SK-N-SH treated with all-trans-retinoic acid at 6 μM for 48 hours (cell line): ENCODE data around the gene IRS2.

Experiments
- ATAC-seq: fragments of 200-7000 bp; cut with Tn5 transposase; 3 replicates; pipeline ENCODE4 v1.9.1; 2020; ENCODE audit warnings: mild to moderate bottlenecking, moderate library complexity
- ARNTL ChIP-seq: fragments of 450-650 bp; formaldehyde crosslinking; IDR thresholded peaks from 2 replicates; pipeline ENCODE4 v1.5.0; 2020; ENCODE audit warnings: low read depth, mild to moderate bottlenecking, moderate library complexity, borderline replicate concordance
- BACH2 ChIP-seq: fragments of 250-450 bp; sonication (Bioruptor Pico); IDR thresholded peaks from 2 replicates; pipeline ENCODE4 v1.9.0; 2021; ENCODE audit warnings: mild to moderate bottlenecking, borderline replicate concordance
- CSDC2 ChIP-seq: fragments of 250-450 bp; sonication (Bioruptor Pico); IDR thresholded peaks from 2 replicates; pipeline ENCODE4 v1.5.0; 2020; ENCODE audit warnings: mild to moderate bottlenecking, moderate library complexity
- ESRRG ChIP-seq: fragments of 250-450 bp; sonication (Bioruptor Pico); IDR thresholded peaks from 2 replicates; pipeline ENCODE4 v1.6.1; 2021; ENCODE audit warnings: mild to moderate bottlenecking
- GLIS3 ChIP-seq: fragments of 250-450 bp; sonication (Bioruptor Pico); IDR thresholded peaks from 2 replicates; pipeline ENCODE4 v1.5.0; 2020; ENCODE audit warnings: mild to moderate bottlenecking, moderate library complexity
- ISL1 ChIP-seq: fragments of 250-450 bp; sonication (Bioruptor Pico); IDR thresholded peaks from 2 replicates; pipeline ENCODE4 v2.1.2; 2022; ENCODE audit warnings: mild to moderate bottlenecking, moderate library complexity
- OSR1 ChIP-seq: fragments of 250-450 bp; sonication (Bioruptor Pico); IDR thresholded peaks from 2 replicates; pipeline ENCODE4 v1.8.0; 2022; ENCODE audit warnings: moderate library complexity, mild to moderate bottlenecking, inconsistent platforms
- PPARA ChIP-seq: fragments of 250-450 bp; sonication (Bioruptor Pico); IDR thresholded peaks from 2 replicates; pipeline ENCODE4 v1.5.0; 2020; ENCODE audit warnings: mild to moderate bottlenecking, borderline replicate concordance
- RARB ChIP-seq: fragments of 250-450 bp; sonication (Bioruptor Pico); IDR thresholded peaks from 2 replicates; pipeline ENCODE4 v1.8.0; 2021; ENCODE audit warnings: mild to moderate bottlenecking, moderate library complexity
- SNAI2 ChIP-seq: fragments of 250-450 bp; sonication (Bioruptor Pico); IDR thresholded peaks from 2 replicates; pipeline ENCODE4 v1.5.0; 2020; ENCODE audit warnings: mild to moderate bottlenecking, moderate library complexity
- TCF4 ChIP-seq: fragments of 250-450 bp; sonication (Bioruptor Pico); IDR thresholded peaks from 2 replicates; pipeline ENCODE4 v1.8.0; 2021; ENCODE audit warnings: mild to moderate bottlenecking, moderate library complexity, borderline replicate concordance
- TOX ChIP-seq: fragments of 250-450 bp; sonication (Bioruptor Pico); IDR thresholded peaks from 2 replicates; pipeline ENCODE4 v1.8.0; 2021; ENCODE audit warnings: mild to moderate bottlenecking, moderate library complexity, borderline replicate concordance
- ZFP3 ChIP-seq: fragments of 250-450 bp; sonication (Bioruptor Pico); IDR thresholded peaks from 2 replicates; pipeline ENCODE4 v1.5.0; 2020; ENCODE audit warnings: mild to moderate bottlenecking, moderate library complexity
- ZFP30 ChIP-seq: fragments of 450-650 bp; formaldehyde crosslinking; IDR thresholded peaks from 2 replicates; pipeline ENCODE4 v1.5.0; 2022; ENCODE audit warnings: mild to moderate bottlenecking, moderate library complexity
- ZNF565 ChIP-seq: fragments of 450-650 bp; formaldehyde crosslinking; conservative IDR thresholded peaks from 2 replicates; pipeline ENCODE4 v1.5.0; 2020; ENCODE audit warnings: low read depth, mild to moderate bottlenecking, moderate library complexity
- ZNF70 ChIP-seq: fragments of 450-650 bp; formaldehyde crosslinking; IDR thresholded peaks from 2 replicates; pipeline ENCODE4 v1.5.0; 2020; ENCODE audit warnings: mild to moderate bottlenecking, moderate library complexity
- ZNF8 ChIP-seq: fragments of 450-650 bp; formaldehyde crosslinking; IDR thresholded peaks from 2 replicates; pipeline ENCODE4 v1.5.0; 2020; ENCODE audit warnings: mild to moderate bottlenecking, moderate library complexity
- TF ChIP-seq, protein P1 (sequence below): fragments of 250-450 bp; sonication (Bioruptor Pico); IDR thresholded peaks from 2 replicates; pipeline ENCODE4 v1.5.1; 2020; ENCODE audit warnings: low read depth, mild to moderate bottlenecking, moderate library complexity
- TF ChIP-seq, protein P2 (sequence below): fragments of 250-450 bp; sonication (Bioruptor Pico); IDR thresholded peaks from 2 replicates; pipeline ENCODE4 v1.5.0; 2020; ENCODE audit warnings: mild to moderate bottlenecking, moderate library complexity
- TF ChIP-seq, protein P3 (sequence below): fragments of 250-450 bp; sonication (Bioruptor Pico); IDR thresholded peaks from 2 replicates; pipeline ENCODE4 v1.8.0; 2020; ENCODE audit warnings: mild to moderate bottlenecking, moderate library complexity, borderline replicate concordance
- TF ChIP-seq, protein P4 (sequence below): fragments of 250-450 bp; sonication (Bioruptor Pico); IDR thresholded peaks from 2 replicates; pipeline ENCODE4 v1.5.1; 2021; ENCODE audit warnings: mild to moderate bottlenecking, moderate library complexity
- TF ChIP-seq, protein P5 (sequence below): fragments of 250-450 bp; sonication (Bioruptor Pico); IDR thresholded peaks from 2 replicates; pipeline ENCODE4 v1.8.0; 2021; ENCODE audit warnings: low read depth, mild to moderate bottlenecking, moderate library complexity, borderline replicate concordance

Gene IRS2

DNA sequence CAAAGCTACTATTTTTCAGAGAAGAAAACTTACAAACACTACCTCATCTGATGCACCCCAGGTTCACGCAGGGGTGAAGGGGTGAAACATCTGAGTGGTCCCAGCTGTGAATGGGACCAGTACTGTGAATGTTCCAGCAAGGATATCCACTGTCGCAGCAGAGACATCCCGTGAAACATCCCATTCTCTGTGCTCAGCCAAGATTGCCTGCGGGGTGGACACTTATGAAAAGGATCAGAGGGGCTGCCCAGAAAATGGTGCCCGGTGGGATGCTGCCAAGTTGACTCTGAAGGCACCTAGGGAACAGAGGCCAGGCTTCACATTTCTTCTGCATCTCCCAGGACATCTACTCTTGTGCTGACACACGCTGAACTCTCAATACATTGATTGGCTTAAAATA lies 15.9 kb downstream of the IRS2 start:
- no peak for TF ChIP-seq CSDC2 (CRISPR knock-in tag)
- TF ChIP-seq, protein P1, sequence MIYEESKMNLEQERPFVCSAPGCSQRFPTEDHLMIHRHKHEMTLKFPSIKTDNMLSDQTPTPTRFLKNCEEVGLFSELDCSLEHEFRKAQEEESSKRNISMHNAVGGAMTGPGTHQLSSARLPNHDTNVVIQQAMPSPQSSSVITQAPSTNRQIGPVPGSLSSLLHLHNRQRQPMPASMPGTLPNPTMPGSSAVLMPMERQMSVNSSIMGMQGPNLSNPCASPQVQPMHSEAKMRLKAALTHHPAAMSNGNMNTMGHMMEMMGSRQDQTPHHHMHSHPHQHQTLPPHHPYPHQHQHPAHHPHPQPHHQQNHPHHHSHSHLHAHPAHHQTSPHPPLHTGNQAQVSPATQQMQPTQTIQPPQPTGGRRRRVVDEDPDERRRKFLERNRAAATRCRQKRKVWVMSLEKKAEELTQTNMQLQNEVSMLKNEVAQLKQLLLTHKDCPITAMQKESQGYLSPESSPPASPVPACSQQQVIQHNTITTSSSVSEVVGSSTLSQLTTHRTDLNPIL (CRISPR knock-in tag), result no peak
- no peak for TF ChIP-seq BACH2 (CRISPR knock-in tag)
- TF ChIP-seq ARNTL (CRISPR knock-in tag), result no peak
- TF ChIP-seq, protein P2, sequence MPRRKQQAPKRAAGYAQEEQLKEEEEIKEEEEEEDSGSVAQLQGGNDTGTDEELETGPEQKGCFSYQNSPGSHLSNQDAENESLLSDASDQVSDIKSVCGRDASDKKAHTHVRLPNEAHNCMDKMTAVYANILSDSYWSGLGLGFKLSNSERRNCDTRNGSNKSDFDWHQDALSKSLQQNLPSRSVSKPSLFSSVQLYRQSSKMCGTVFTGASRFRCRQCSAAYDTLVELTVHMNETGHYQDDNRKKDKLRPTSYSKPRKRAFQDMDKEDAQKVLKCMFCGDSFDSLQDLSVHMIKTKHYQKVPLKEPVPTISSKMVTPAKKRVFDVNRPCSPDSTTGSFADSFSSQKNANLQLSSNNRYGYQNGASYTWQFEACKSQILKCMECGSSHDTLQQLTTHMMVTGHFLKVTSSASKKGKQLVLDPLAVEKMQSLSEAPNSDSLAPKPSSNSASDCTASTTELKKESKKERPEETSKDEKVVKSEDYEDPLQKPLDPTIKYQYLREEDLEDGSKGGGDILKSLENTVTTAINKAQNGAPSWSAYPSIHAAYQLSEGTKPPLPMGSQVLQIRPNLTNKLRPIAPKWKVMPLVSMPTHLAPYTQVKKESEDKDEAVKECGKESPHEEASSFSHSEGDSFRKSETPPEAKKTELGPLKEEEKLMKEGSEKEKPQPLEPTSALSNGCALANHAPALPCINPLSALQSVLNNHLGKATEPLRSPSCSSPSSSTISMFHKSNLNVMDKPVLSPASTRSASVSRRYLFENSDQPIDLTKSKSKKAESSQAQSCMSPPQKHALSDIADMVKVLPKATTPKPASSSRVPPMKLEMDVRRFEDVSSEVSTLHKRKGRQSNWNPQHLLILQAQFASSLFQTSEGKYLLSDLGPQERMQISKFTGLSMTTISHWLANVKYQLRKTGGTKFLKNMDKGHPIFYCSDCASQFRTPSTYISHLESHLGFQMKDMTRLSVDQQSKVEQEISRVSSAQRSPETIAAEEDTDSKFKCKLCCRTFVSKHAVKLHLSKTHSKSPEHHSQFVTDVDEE (CRISPR knock-in tag), result no peak
- no peak for TF ChIP-seq ISL1 (CRISPR knock-in tag)
- TF ChIP-seq, protein P3, sequence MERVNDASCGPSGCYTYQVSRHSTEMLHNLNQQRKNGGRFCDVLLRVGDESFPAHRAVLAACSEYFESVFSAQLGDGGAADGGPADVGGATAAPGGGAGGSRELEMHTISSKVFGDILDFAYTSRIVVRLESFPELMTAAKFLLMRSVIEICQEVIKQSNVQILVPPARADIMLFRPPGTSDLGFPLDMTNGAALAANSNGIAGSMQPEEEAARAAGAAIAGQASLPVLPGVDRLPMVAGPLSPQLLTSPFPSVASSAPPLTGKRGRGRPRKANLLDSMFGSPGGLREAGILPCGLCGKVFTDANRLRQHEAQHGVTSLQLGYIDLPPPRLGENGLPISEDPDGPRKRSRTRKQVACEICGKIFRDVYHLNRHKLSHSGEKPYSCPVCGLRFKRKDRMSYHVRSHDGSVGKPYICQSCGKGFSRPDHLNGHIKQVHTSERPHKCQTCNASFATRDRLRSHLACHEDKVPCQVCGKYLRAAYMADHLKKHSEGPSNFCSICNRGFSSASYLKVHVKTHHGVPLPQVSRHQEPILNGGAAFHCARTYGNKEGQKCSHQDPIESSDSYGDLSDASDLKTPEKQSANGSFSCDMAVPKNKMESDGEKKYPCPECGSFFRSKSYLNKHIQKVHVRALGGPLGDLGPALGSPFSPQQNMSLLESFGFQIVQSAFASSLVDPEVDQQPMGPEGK (CRISPR knock-in tag), result no peak
- TF ChIP-seq GLIS3 (CRISPR knock-in tag), result no peak
- no peak for TF ChIP-seq ZFP30
- TF ChIP-seq ZFP3, result no peak
- no peak for TF ChIP-seq RARB (CRISPR knock-in tag)
- TF ChIP-seq, all 23 proteins: peak for 0
- no peak for ATAC-seq

DNA sequence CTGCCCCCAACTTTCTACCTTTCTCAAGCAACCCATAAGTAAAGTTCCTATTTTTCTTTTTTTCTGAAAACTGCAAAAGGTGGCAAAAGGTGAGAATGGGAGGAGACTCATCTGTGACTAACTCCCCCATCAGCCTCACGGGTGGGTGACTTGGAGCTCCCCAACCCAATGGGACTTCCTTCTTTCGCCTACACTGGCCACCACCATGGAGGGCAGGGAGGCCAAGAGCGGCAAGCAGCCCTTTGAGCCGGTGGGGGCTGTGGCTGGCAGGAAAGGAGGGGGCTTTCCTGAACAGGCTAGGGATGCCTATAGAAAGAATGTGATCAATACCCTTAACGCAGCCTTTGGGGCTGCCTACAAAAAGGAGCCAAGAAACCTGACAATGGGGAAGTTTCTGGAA lies 16.5 kb downstream of the IRS2 start:
- ATAC-seq, result no peak
- no peak for TF ChIP-seq TCF4 (CRISPR knock-in tag)
- no peak for TF ChIP-seq ZFP3
- TF ChIP-seq, all 23 proteins: peak for 0

DNA sequence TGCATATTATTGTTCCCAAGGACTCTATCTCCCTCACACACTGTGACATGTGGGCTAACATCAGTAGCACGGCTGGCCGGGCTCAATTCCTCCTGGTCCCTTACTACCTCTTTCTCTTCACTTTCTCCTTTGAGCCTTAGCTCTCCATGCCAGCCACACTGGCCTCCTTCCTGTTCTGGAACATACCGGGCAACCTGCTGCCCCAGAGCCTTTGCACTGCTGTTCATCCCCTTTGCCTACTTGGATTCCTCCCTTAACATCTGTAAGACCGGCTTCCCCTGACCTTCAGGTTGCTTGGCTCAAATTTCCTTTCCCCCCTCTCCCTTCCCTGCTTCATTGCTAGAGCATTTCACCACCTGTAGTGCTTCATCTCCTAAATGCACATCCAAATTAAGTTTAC lies 17.1 kb downstream of the IRS2 start:
- ATAC-seq, result no peak
- TF ChIP-seq, protein P4, sequence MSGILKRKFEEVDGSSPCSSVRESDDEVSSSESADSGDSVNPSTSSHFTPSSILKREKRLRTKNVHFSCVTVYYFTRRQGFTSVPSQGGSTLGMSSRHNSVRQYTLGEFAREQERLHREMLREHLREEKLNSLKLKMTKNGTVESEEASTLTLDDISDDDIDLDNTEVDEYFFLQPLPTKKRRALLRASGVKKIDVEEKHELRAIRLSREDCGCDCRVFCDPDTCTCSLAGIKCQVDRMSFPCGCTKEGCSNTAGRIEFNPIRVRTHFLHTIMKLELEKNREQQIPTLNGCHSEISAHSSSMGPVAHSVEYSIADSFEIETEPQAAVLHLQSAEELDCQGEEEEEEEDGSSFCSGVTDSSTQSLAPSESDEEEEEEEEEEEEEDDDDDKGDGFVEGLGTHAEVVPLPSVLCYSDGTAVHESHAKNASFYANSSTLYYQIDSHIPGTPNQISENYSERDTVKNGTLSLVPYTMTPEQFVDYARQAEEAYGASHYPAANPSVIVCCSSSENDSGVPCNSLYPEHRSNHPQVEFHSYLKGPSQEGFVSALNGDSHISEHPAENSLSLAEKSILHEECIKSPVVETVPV (CRISPR knock-in tag), result no peak
- no peak for TF ChIP-seq ZFP30
- no peak for TF ChIP-seq ZNF565 (CRISPR knock-in tag)
- TF ChIP-seq, protein P5, sequence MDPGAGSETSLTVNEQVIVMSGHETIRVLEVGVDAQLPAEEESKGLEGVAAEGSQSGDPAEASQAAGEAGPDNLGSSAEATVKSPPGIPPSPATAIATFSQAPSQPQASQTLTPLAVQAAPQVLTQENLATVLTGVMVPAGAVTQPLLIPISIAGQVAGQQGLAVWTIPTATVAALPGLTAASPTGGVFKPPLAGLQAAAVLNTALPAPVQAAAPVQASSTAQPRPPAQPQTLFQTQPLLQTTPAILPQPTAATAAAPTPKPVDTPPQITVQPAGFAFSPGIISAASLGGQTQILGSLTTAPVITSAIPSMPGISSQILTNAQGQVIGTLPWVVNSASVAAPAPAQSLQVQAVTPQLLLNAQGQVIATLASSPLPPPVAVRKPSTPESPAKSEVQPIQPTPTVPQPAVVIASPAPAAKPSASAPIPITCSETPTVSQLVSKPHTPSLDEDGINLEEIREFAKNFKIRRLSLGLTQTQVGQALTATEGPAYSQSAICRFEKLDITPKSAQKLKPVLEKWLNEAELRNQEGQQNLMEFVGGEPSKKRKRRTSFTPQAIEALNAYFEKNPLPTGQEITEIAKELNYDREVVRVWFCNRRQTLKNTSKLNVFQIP (CRISPR knock-in tag), result no peak
- TF ChIP-seq ESRRG (CRISPR knock-in tag), result no peak
- TF ChIP-seq ZNF8 (CRISPR knock-in tag), result no peak
- TF ChIP-seq RARB (CRISPR knock-in tag), result no peak
- no peak for TF ChIP-seq CSDC2 (CRISPR knock-in tag)
- no peak for TF ChIP-seq PPARA (CRISPR knock-in tag)
- TF ChIP-seq OSR1, result no peak
- no peak for TF ChIP-seq ISL1 (CRISPR knock-in tag)
- TF ChIP-seq ZFP3, result no peak

DNA sequence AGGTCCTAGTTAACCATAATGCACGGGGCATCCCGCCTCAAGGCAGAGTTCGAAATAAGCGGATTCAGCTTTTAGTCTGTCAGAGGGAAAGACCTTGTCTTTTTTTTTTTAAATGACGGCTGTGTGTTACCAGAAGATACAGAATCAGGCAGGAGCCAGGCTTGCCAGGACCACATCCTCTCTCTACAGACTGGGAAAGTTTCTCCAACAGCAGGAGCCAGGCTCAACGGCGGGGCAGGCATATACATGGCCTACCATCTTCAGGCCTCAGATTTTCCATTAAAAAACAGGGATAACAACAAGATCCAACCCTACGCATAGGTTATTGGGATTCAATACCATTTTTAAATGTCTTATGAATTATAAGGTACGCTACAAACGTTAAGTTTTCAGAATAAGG lies 17.8 kb downstream of the IRS2 start:
- ATAC-seq, result no peak
- no peak for TF ChIP-seq GLIS3 (CRISPR knock-in tag)
- no peak for TF ChIP-seq OSR1
- TF ChIP-seq, protein P5 (CRISPR knock-in tag), result no peak
- TF ChIP-seq TOX (CRISPR knock-in tag), result no peak
- TF ChIP-seq ZNF70 (CRISPR knock-in tag), result no peak
- TF ChIP-seq, protein P4 (CRISPR knock-in tag), result no peak
- TF ChIP-seq PPARA (CRISPR knock-in tag), result no peak
- no peak for TF ChIP-seq ZFP30
- no peak for TF ChIP-seq SNAI2 (CRISPR knock-in tag)
- TF ChIP-seq RARB (CRISPR knock-in tag), result no peak
- no peak for TF ChIP-seq ESRRG (CRISPR knock-in tag)
- TF ChIP-seq ZNF8 (CRISPR knock-in tag), result no peak
- no peak for TF ChIP-seq ZFP3
